ENCODE measurements around the gene TFEB.

The TFEB gene

GRCh38 chr6:41674231-41675000 lies 61.0 kb downstream of the TFEB start:
- H3K36me3 Mint-ChIP-seq = no peaks in the 10 kb centered on the region
- H3K27me3 Mint-ChIP-seq = peaks cover 10% of the 10 kb centered on the region
- H3K4me3 Mint-ChIP-seq = no peak overlapping the region
- H3K9me3 Mint-ChIP-seq = no peaks in the 10 kb centered on the region
- no peaks in the 10 kb centered on the region for H3K4me1 Mint-ChIP-seq
- H3K27ac Mint-ChIP-seq = no peak overlapping the region

GRCh38 chr6:41673704-41674000 lies 61.8 kb downstream of the TFEB start:
- H3K36me3 Mint-ChIP-seq = no peaks in the 10 kb centered on the region
- H3K4me1 Mint-ChIP-seq = no peaks in the 10 kb centered on the region
- H3K27ac Mint-ChIP-seq = no peak overlapping the region
- H3K9me3 Mint-ChIP-seq = no peaks in the 10 kb centered on the region
- no peak overlapping the region for H3K4me3 Mint-ChIP-seq
- peaks cover 10% of the 10 kb centered on the region for H3K27me3 Mint-ChIP-seq

- no peak overlapping the region for H3K4me3 Mint-ChIP-seq
Measured at GRCh38 chr6:41672816-41673703, 62.3 kb downstream of the TFEB start.

DNA sequence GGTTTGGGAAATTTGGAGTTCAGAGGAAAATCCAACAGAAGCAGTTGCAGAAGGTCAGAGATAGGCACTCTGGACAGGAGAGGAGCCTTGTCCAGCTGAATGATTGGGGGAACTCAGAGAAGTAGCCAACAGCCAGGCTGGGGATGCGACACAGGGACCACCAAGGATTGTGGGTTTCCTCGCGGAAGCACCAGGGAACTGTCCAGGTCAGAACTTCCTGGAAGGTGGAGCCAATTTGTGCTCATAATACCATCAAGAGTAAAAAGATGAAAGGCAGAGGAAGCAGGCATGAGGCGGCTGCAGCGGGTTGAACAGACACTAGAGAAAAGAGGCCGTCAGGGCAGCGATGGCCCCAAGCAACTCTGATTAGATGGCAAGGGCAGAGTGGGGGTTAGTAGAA lies 63.4 kb downstream of the TFEB start:
- Mint-ChIP-seq H3K27ac (no peak overlapping the region), H3K9me3 (no peaks in the 10 kb centered on the region), H3K4me1 (no peaks in the 10 kb centered on the region), H3K27me3 (peaks cover 10% of the 10 kb centered on the region), H3K4me3 (no peak overlapping the region), H3K36me3 (no peaks in the 10 kb centered on the region)

More at GRCh38 chr6:41672816-41673703, 62.3 kb downstream of the TFEB start:
- H3K36me3 Mint-ChIP-seq = no peaks in the 10 kb centered on the region
- no peak overlapping the region for H3K27ac Mint-ChIP-seq
- no peaks in the 10 kb centered on the region for H3K9me3 Mint-ChIP-seq
- no peaks in the 10 kb centered on the region for H3K4me1 Mint-ChIP-seq
- H3K27me3 Mint-ChIP-seq = peaks cover 10% of the 10 kb centered on the region

- no peaks in the 10 kb centered on the region for H3K4me1 Mint-ChIP-seq
- no peaks in the 10 kb centered on the region for H3K9me3 Mint-ChIP-seq
- H3K4me3 Mint-ChIP-seq = no peak overlapping the region
- H3K27ac Mint-ChIP-seq = no peak overlapping the region
- H3K36me3 Mint-ChIP-seq = no peaks in the 10 kb centered on the region
- H3K27me3 Mint-ChIP-seq = peaks cover 10% of the 10 kb centered on the region
Measured at GRCh38 chr6:41671376-41671775, 64.0 kb downstream of the TFEB start.

GRCh38 chr6:41670703-41671360 lies 64.6 kb downstream of the TFEB start:
- no peak overlapping the region for H3K27ac Mint-ChIP-seq
- H3K36me3 Mint-ChIP-seq = no peaks in the 10 kb centered on the region
- peaks cover 10% of the 10 kb centered on the region for H3K27me3 Mint-ChIP-seq
- H3K4me3 Mint-ChIP-seq = no peak overlapping the region
- H3K9me3 Mint-ChIP-seq = no peaks in the 10 kb centered on the region
- no peaks in the 10 kb centered on the region for H3K4me1 Mint-ChIP-seq

GRCh38 chr6:41668968-41669367 lies 66.4 kb downstream of the TFEB start:
- Mint-ChIP-seq H3K4me3 (no peak overlapping the region), H3K27me3 (peaks cover 10% of the 10 kb centered on the region), H3K9me3 (no peaks in the 10 kb centered on the region), H3K27ac (no peak overlapping the region), H3K4me1 (no peaks in the 10 kb centered on the region), H3K36me3 (no peaks in the 10 kb centered on the region)

DNA sequence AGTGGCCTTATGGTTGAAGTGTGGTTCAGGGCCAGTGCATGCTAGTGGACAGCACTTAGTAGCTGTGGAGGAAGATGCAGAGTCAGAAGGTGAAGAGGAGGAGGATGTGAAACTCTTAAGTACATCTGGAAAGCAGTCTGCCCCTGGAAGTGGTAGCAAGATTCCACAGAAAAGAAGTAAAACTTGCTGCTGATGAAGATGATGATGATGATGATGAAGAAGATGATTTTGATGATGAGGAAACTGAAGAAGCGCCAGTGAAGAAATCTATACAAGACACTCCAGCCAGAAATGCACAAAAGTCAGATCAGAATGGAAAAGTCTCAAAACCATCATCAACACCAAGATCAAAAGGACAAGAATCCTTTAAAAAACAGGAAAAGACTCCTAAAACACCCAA lies 68.2 kb downstream of the TFEB start:
- Mint-ChIP-seq H3K36me3 (no peaks in the 10 kb centered on the region), H3K27ac (peak overlapping the region; percentile 0)

DNA sequence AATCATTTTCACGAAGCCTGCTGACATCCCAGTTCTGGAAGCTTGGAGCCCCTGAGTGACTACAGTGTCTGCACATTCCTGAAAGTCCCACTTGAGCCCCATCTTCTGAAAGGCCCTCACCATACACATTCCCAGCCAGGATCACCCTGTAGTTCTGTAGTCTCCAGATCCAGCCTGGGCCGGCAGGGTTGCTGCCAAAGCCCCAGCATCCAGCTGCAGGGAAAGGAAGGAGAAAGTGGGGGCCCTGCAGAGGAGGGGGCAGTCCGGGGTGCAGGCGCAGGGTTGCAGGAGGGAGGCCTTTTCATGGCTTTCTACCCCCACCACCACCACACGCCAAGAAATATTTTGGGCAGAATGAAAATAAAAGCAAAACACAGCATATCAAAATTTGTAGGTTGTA lies 71.1 kb downstream of the TFEB start:
- H3K27ac Mint-ChIP-seq = no peak overlapping the region
- H3K27me3 Mint-ChIP-seq = peaks cover 2% of the 10 kb centered on the region
- no peaks in the 10 kb centered on the region for H3K4me1 Mint-ChIP-seq
- no peaks in the 10 kb centered on the region for H3K36me3 Mint-ChIP-seq
- H3K9me3 Mint-ChIP-seq = no peaks in the 10 kb centered on the region
- H3K4me3 Mint-ChIP-seq = no peak overlapping the region

More for the DNA sequence above, 68.2 kb downstream of the TFEB start:
- no peak overlapping the region for H3K4me3 Mint-ChIP-seq
- no peaks in the 10 kb centered on the region for H3K9me3 Mint-ChIP-seq
- peaks cover 9% of the 10 kb centered on the region for H3K27me3 Mint-ChIP-seq
- H3K4me1 Mint-ChIP-seq = no peaks in the 10 kb centered on the region

- Mint-ChIP-seq H3K9me3 (no peaks in the 10 kb centered on the region), H3K4me3 (no peak overlapping the region), H3K27me3 (peaks cover 6% of the 10 kb centered on the region), H3K27ac (no peak overlapping the region), H3K36me3 (no peaks in the 10 kb centered on the region), H3K4me1 (no peaks in the 10 kb centered on the region)
Measured at GRCh38 chr6:41663568-41663967, 71.8 kb downstream of the TFEB start.

- H3K4me3 Mint-ChIP-seq = no peak overlapping the region
- H3K27ac Mint-ChIP-seq = no peak overlapping the region
- no peaks in the 10 kb centered on the region for H3K36me3 Mint-ChIP-seq
- peaks cover 10% of the 10 kb centered on the region for H3K27me3 Mint-ChIP-seq
- no peaks in the 10 kb centered on the region for H3K4me1 Mint-ChIP-seq
- no peaks in the 10 kb centered on the region for H3K9me3 Mint-ChIP-seq
Measured at GRCh38 chr6:41659935-41660334, 75.5 kb downstream of the TFEB start.

GRCh38 chr6:41658636-41659035 lies 76.8 kb downstream of the TFEB start:
- Mint-ChIP-seq H3K36me3 (no peaks in the 10 kb centered on the region), H3K4me3 (no peak overlapping the region), H3K9me3 (no peaks in the 10 kb centered on the region), H3K27me3 (peaks cover 10% of the 10 kb centered on the region), H3K27ac (no peak overlapping the region), H3K4me1 (no peaks in the 10 kb centered on the region)

- no peaks in the 10 kb centered on the region for H3K4me1 Mint-ChIP-seq
- no peak overlapping the region for H3K4me3 Mint-ChIP-seq
- no peaks in the 10 kb centered on the region for H3K36me3 Mint-ChIP-seq
- no peaks in the 10 kb centered on the region for H3K9me3 Mint-ChIP-seq
- H3K27ac Mint-ChIP-seq = no peak overlapping the region
- peaks cover 10% of the 10 kb centered on the region for H3K27me3 Mint-ChIP-seq
Measured at GRCh38 chr6:41657131-41658094, 78.0 kb downstream of the TFEB start.

DNA sequence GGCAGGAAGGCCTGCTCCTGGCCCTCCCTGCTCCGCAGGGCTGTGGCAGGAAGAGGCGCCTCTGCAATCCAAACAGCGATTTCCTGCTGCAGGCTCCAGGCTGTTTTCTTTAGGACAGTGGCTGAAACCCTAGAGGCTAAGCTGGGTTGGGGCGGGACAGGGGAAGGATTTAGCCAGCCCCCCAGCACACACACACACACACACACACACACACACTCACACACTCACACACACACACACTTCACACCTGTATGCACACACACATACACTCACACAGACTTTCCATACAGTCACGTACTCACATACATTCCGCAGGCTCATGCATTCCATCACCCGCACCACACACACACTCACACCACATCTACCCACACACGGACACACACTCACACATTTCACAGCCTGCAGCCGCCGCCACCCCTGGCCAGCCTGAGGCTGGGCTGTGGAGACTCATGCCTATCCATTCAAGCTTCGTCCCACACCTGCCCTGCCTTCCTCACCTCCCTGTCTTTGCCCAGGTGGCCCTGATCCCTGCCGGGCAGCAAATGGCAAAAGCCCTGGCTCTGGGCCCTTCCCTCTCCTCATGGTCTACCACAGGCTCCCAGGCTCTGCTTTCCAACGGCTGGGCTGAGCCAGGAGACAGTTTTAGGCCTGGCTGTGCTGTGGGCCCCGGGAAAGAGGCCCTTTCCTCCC lies 79.3 kb downstream of the TFEB start:
- Mint-ChIP-seq H3K36me3 (no peaks in the 10 kb centered on the region), H3K4me3 (no peak overlapping the region), H3K27me3 (peaks cover 10% of the 10 kb centered on the region), H3K9me3 (no peaks in the 10 kb centered on the region), H3K4me1 (no peaks in the 10 kb centered on the region), H3K27ac (no peak overlapping the region)

DNA sequence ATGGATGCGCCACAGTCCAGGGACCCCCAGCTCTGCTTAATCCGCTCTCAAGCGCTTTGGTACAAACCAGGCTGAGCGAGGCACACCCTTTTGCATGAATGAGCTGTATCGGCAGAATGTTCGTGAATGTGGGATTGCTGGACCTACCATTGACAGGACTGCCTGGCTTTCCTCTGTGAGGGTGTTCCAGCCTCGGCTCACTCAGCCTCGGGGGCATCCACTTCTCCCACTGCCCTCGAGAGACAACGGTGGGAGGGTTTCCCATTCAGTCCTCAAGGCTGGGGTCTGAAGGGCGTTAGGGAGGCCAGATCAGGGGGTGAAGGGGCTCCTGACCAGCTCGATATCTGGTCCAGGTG lies 79.8 kb downstream of the TFEB start:
- Mint-ChIP-seq H3K9me3 (no peaks in the 10 kb centered on the region), H3K4me1 (no peaks in the 10 kb centered on the region), H3K27ac (no peak overlapping the region), H3K27me3 (peaks cover 9% of the 10 kb centered on the region), H3K36me3 (no peaks in the 10 kb centered on the region), H3K4me3 (no peak overlapping the region)

All from activated naive CD4-positive, alpha-beta T cell treated with anti-CD3 and anti-CD28 coated beads, Interleukin-2, amount 50 U/mL, for 24 hours (primary cell).